Epithelial cell of esophagus (primary cell): ENCODE results near the gene TBC1D5.
"Not testable (repeated sequence)": the region's sequence is repeated elsewhere in the genome, so short reads cannot be mapped to it uniquely, and the experiment has no call there.

Experiments
- DNase-seq: peaks from one replicate; pipeline ENCODE4 v3.0.0; 2010; ENCODE audit warnings: low read depth
- H3K4me3 ChIP-seq: 2 replicates; pipeline ENCODE4 v1.5.1; 2011; ENCODE audit warnings: mild to moderate bottlenecking, low read length, control low read depth
- CTCF ChIP-seq: IDR thresholded peaks from 2 replicates; pipeline ENCODE4 v1.5.1; 2011; ENCODE audit warnings: low read depth, mild to moderate bottlenecking, low read length, control low read depth, inconsistent platforms; ENCODE audit not compliant: insufficient read depth; ENCODE audit errors: missing control alignments

TBC1D5 gene

GRCh38 chr3:17714473-17714872 lies 28.0 kb downstream of the TBC1D5 start:
- DNase-seq, result no peak
- H3K4me3 ChIP-seq, result no peak overlapping the region
- TF ChIP-seq CTCF, result no peak

GRCh38 chr3:17709236-17709810 lies 33.1 kb downstream of the TBC1D5 start:
- DNase-seq, result no peak
- no peak overlapping the region for H3K4me3 ChIP-seq
- TF ChIP-seq CTCF, result no peak

GRCh38 chr3:17707813-17708543 lies 34.5 kb downstream of the TBC1D5 start:
- no peak overlapping the region for H3K4me3 ChIP-seq
- TF ChIP-seq CTCF, result no peak
- DNase-seq, result no peak

GRCh38 chr3:17705991-17706390 lies 36.4 kb downstream of the TBC1D5 start:
- not testable (repeated sequence) for DNase-seq, H3K4me3 ChIP-seq

GRCh38 chr3:17699815-17700214 lies 42.6 kb downstream of the TBC1D5 start:
- DNase-seq, H3K4me3 ChIP-seq: not testable (repeated sequence)

GRCh38 chr3:17695665-17696064 lies 46.8 kb downstream of the TBC1D5 start:
- not testable (repeated sequence) for DNase-seq

GRCh38 chr3:17693670-17693999 lies 48.8 kb downstream of the TBC1D5 start:
- not testable (repeated sequence) for DNase-seq, H3K4me3 ChIP-seq

More at GRCh38 chr3:17695665-17696064, 46.8 kb downstream of the TBC1D5 start:
- not testable (repeated sequence) for H3K4me3 ChIP-seq

- H3K4me3 ChIP-seq, DNase-seq: not testable (repeated sequence)
These were observed 49.4 kb downstream of the TBC1D5 start for GRCh38 chr3:17692846-17693669.

GRCh38 chr3:17687566-17687965 lies 54.9 kb downstream of the TBC1D5 start:
- no peak for DNase-seq
- no peak overlapping the region for H3K4me3 ChIP-seq
- TF ChIP-seq CTCF, result no peak
